Cardiac atrium fibroblast (primary cell): ENCODE measurements around the gene FDX1. TPM values are rescaled to one million over a fixed set of nuclear protein-coding genes. Genes with fewer than 3 reads are reported as not detected.

Experiments used
- total RNA-seq: library from RNA; depleted of rRNA; stranded (reverse); fragments of >200 nt; gene quantifications from 2 replicates; pipeline ENCODE4 v1.2.3, GENCODE V29; 2015

Gene FDX1, protein sequence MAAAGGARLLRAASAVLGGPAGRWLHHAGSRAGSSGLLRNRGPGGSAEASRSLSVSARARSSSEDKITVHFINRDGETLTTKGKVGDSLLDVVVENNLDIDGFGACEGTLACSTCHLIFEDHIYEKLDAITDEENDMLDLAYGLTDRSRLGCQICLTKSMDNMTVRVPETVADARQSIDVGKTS
- 6.8 and 7.4 TPM in 2 replicates for total RNA-seq

DNA sequence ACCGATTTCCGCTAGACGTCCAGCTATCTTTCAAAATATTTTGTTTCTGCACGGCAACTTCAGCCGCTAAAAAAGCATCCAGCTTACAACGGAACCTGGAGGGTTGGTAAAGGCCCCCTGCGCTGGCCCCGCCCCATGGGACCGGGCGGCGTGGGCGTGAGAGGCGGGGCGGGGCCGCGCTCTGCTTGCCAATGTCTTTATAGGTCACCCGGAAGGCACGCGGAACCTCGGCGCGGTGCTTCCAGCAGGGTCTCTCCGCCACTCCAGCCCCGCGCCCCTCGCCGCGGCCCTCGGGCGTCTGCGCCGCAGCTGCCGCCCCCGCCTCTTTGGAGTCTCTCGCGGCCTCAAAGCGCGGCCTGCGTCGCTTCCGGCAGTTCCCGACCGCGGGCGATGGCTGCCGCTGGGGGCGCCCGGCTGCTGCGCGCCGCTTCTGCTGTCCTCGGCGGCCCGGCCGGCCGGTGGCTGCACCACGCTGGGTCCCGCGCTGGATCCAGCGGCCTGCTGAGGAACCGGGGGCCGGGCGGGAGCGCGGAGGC lies at the start of gene FDX1:
TSS of gene FDX1 (plus strand) at position 218 of the 536 bp plus-strand sequence. CDS start at position 391, 173 bp downstream.

Other genes starting within 250 kb of the FDX1 start
- 42.6 and 53.9 TPM in 2 replicates for gene RDX, start 133.3 kb upstream of the FDX1 start, total RNA-seq